Left forelimb (tissue), 1 donor: ENCODE results near the gene TMEM212.
"Not testable (repeated sequence)": the region's sequence is repeated elsewhere in the genome, so short reads cannot be mapped to it uniquely, and the experiment has no call there.

Experiments used
- DNase-seq: peaks from one replicate; pipeline ENCODE4 v3.0.0-alpha.2; 2018; ENCODE audit warnings: low spot score

The TMEM212 gene

GRCh38 chr3:171892457-171892856 is 49.3 kb downstream of the TMEM212 start:
- no peak for DNase-seq

- DNase-seq, result no peak
These were observed 52.1 kb downstream of the TMEM212 start for GRCh38 chr3:171895291-171895690.

- DNase-seq, result no peak
These were observed 52.8 kb downstream of the TMEM212 start for GRCh38 chr3:171895900-171896299.

- no peak for DNase-seq
These were observed 53.2 kb downstream of the TMEM212 start for GRCh38 chr3:171896316-171896715.

GRCh38 chr3:171898192-171898591 is 55.0 kb downstream of the TMEM212 start:
- no peak for DNase-seq

GRCh38 chr3:171900446-171900845 is 57.3 kb downstream of the TMEM212 start:
- no peak for DNase-seq

- DNase-seq, result no peak
These were observed 58.6 kb downstream of the TMEM212 start for GRCh38 chr3:171901615-171902312.

GRCh38 chr3:171904829-171905228 is 61.7 kb downstream of the TMEM212 start:
- no peak for DNase-seq

GRCh38 chr3:171906503-171906902 is 63.4 kb downstream of the TMEM212 start:
- DNase-seq, result not testable (repeated sequence)

- DNase-seq, result no peak
These were observed 64.0 kb downstream of the TMEM212 start for GRCh38 chr3:171906951-171907676.

GRCh38 chr3:171907761-171908160 is 64.6 kb downstream of the TMEM212 start:
- no peak for DNase-seq

- DNase-seq, result no peak
These were observed 65.6 kb downstream of the TMEM212 start for GRCh38 chr3:171908731-171909130.
